ENCODE data around the gene ADAMTSL1.

Gene ADAMTSL1

GRCh38 chr9:18766989-18767550 lies 293.1 kb downstream of the ADAMTSL1 start:
- no peak for DNase-seq (ENCODE audit: low read depth)
- no peak for TF ChIP-seq CTCF (conservative IDR thresholded peaks at IDR 0.05; ENCODE audit: control insufficient read depth, insufficient read depth, low read depth, low read length)
- H3K4me3 ChIP-seq (ENCODE audit: control insufficient read depth, low read depth, low read length): no peak overlapping the region

GRCh38 chr9:18768951-18769622 lies 295.1 kb downstream of the ADAMTSL1 start:
- H3K4me3 ChIP-seq (ENCODE audit: control insufficient read depth, low read depth, low read length): no peak overlapping the region
- no peak for DNase-seq (ENCODE audit: low read depth)
- no peak for TF ChIP-seq CTCF (conservative IDR thresholded peaks at IDR 0.05; ENCODE audit: control insufficient read depth, insufficient read depth, low read depth, low read length)

GRCh38 chr9:18770131-18770908 lies 296.4 kb downstream of the ADAMTSL1 start:
- no peak for DNase-seq (ENCODE audit: low read depth)
- no peak for TF ChIP-seq CTCF (conservative IDR thresholded peaks at IDR 0.05; ENCODE audit: control insufficient read depth, insufficient read depth, low read depth, low read length)
- no peak overlapping the region for H3K4me3 ChIP-seq (ENCODE audit: control insufficient read depth, low read depth, low read length)

GRCh38 chr9:18771011-18771410 lies 297.1 kb downstream of the ADAMTSL1 start:
- no peak for TF ChIP-seq CTCF (conservative IDR thresholded peaks at IDR 0.05; ENCODE audit: control insufficient read depth, insufficient read depth, low read depth, low read length)
- H3K4me3 ChIP-seq (ENCODE audit: control insufficient read depth, low read depth, low read length): no peak overlapping the region
- DNase-seq (ENCODE audit: low read depth): no peak

GRCh38 chr9:18771763-18772162 lies 297.8 kb downstream of the ADAMTSL1 start:
- no peak overlapping the region for H3K4me3 ChIP-seq (ENCODE audit: control insufficient read depth, low read depth, low read length)
- no peak for TF ChIP-seq CTCF (conservative IDR thresholded peaks at IDR 0.05; ENCODE audit: control insufficient read depth, insufficient read depth, low read depth, low read length)
- DNase-seq (ENCODE audit: low read depth): no peak

GRCh38 chr9:18775241-18775640 lies 301.3 kb downstream of the ADAMTSL1 start:
- TF ChIP-seq CTCF (conservative IDR thresholded peaks at IDR 0.05; ENCODE audit: control insufficient read depth, insufficient read depth, low read depth, low read length): no peak

More at GRCh38 chr9:18775241-18775640, 301.3 kb downstream of the ADAMTSL1 start:
- no peak overlapping the region for H3K4me3 ChIP-seq (ENCODE audit: control insufficient read depth, low read depth, low read length)
- no peak for DNase-seq (ENCODE audit: low read depth)
